Prostate gland (tissue), 2 donors: Measurements from ENCODE around the gene PHLPP1. TPM values are rescaled to one million over a fixed set of nuclear protein-coding genes. Genes with fewer than 3 reads are reported as not detected.

ENCODE experiments used
- DNase-seq: peaks from one replicate; pipeline ENCODE4 v3.0.0-alpha.2; 2019; ENCODE audit warnings: low spot score
- H3K27ac ChIP-seq, 2 donors: fragments of 200-600 bp; sonication (generic); 2 replicates each; pipeline ENCODE4 v1.5.1; 2017 to 2019
- H3K27me3 ChIP-seq: fragments of 200-600 bp; sonication (generic); replicated peaks from 2 replicates; pipeline ENCODE4 v1.5.1; 2019; ENCODE audit not compliant: insufficient read depth
- H3K36me3 ChIP-seq, 2 donors: fragments of 200-600 bp; sonication (generic); 1 replicate in 1 of 2; 2 replicates in 1 of 2; pipeline versions ENCODE4 v1.5.1 to v1.8.1; 2017 to 2019
- H3K4me1 ChIP-seq: fragments of 200-600 bp; sonication (generic); replicated peaks from 2 replicates; pipeline ENCODE4 v1.5.1; 2019
- H3K4me3 ChIP-seq, 2 donors: fragments of 200-600 bp; sonication (generic); 2 replicates each; pipeline ENCODE4 v1.5.1; 2017 to 2019
- H3K9me3 ChIP-seq: fragments of 200-600 bp; sonication (generic); 2 replicates; pipeline ENCODE4 v1.5.1; 2017
- POLR2A ChIP-seq: fragments of 450-650 bp; IDR thresholded peaks from one replicate; pipeline ENCODE4 v1.6.1; 2016; ENCODE audit warnings: antibody characterized with exemption, mild to moderate bottlenecking
- POLR2AphosphoS5 ChIP-seq: sonication (generic); formaldehyde crosslinking; IDR thresholded peaks from one replicate; pipeline ENCODE4 v1.6.1; 2017; ENCODE audit warnings: antibody characterized with exemption
- WGBS: methylation state at CpG from one replicate; pipeline ENCODE4 v1.1.5; 2018; 5-methylcytosine and 5-hydroxymethylcytosine counted together
- intact Hi-C: fragments of 100-400 bp; cut with DNase I; formaldehyde crosslinking; loops from one replicate; pipeline ENCODE4 v1.14.2; 2022
- total RNA-seq, 2 donors: library from RNA; depleted of rRNA; stranded (reverse); fragments of >200 nt; gene quantifications; one replicate each; pipeline ENCODE4 v1.1.0, GENCODE V29; 2016
- TF ChIP-seq, protein P1 (sequence below), 4 experiments: fragments of 200-600 bp in 2 of 4; fragments of 450-650 bp in 2 of 4; sonication (generic) in 2 of 4; IDR thresholded peaks; 1 replicate in 3 of 4; 2 replicates in 1 of 4; pipeline ENCODE4 v1.5.1; 2016 to 2019; ENCODE audit warnings: antibody characterized with exemption in 4 of 4, mild to moderate bottlenecking in 2 of 4, moderate library complexity in 2 of 4

PHLPP1 gene
- total RNA-seq, 2 donors from 2014 or later: 16.8 to 44.1 TPM

GRCh38 chr18:62992877-62993365 lies 277.6 kb downstream of the PHLPP1 start:
- Histone ChIP-seq H3K27me3 (no peaks in the 10 kb centered on the region), H3K9me3 (no peaks in the 10 kb centered on the region), H3K36me3 (no peaks in the 10 kb centered on the region), H3K4me3 (no peak overlapping the region), H3K27ac (no peak overlapping the region), H3K4me1 (no peaks in the 10 kb centered on the region)
- no peak for TF ChIP-seq POLR2A
- TF ChIP-seq POLR2AphosphoS5: no peak
- TF ChIP-seq, protein P1, sequence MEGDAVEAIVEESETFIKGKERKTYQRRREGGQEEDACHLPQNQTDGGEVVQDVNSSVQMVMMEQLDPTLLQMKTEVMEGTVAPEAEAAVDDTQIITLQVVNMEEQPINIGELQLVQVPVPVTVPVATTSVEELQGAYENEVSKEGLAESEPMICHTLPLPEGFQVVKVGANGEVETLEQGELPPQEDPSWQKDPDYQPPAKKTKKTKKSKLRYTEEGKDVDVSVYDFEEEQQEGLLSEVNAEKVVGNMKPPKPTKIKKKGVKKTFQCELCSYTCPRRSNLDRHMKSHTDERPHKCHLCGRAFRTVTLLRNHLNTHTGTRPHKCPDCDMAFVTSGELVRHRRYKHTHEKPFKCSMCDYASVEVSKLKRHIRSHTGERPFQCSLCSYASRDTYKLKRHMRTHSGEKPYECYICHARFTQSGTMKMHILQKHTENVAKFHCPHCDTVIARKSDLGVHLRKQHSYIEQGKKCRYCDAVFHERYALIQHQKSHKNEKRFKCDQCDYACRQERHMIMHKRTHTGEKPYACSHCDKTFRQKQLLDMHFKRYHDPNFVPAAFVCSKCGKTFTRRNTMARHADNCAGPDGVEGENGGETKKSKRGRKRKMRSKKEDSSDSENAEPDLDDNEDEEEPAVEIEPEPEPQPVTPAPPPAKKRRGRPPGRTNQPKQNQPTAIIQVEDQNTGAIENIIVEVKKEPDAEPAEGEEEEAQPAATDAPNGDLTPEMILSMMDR (IDR thresholded peaks at IDR 0.05): no peak
- no peak for DNase-seq
- intact Hi-C loops: no loop called here
- WGBS: 93% methylated on average over 6 of the region's 6 CpGs

- TF ChIP-seq POLR2A (no peak), POLR2AphosphoS5 (no peak)
- TF ChIP-seq, protein P1 (IDR thresholded peaks at IDR 0.05): no peak
- H3K9me3 ChIP-seq: no peaks in the 10 kb centered on the region
- H3K4me1 ChIP-seq: no peaks in the 10 kb centered on the region
- no peak overlapping the region for H3K27ac ChIP-seq
- no peak for DNase-seq
- no peaks in the 10 kb centered on the region for H3K36me3 ChIP-seq
- 82% methylated on average over 9 of the region's 9 CpGs for WGBS
- H3K4me3 ChIP-seq: no peak overlapping the region
- no peaks in the 10 kb centered on the region for H3K27me3 ChIP-seq
- intact Hi-C loops: no loop called here
These were observed 281.2 kb downstream of the PHLPP1 start for GRCh38 chr18:62996566-62996965.

DNA sequence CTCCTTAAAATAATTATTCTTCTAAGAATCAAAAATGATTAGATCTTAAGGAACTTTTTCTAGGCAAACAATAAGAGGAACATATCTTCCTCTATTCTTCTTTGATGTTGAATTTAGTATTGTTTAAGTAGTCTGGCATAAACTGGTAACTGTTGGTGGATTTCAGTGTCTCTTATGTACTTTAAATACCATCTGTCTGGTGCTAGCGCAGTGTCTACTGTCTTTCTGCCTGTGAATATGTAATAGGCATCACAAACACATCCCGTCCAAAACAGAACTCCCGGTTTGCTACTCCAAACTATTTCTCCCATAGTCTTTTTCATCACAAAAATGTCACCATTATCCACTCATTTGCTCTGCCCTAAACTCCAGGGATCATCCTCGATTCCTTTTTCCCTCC lies 281.7 kb downstream of the PHLPP1 start:
- Histone ChIP-seq H3K4me3 (no peak overlapping the region), H3K27ac (no peak overlapping the region), H3K36me3 (no peaks in the 10 kb centered on the region), H3K27me3 (no peaks in the 10 kb centered on the region), H3K9me3 (no peaks in the 10 kb centered on the region), H3K4me1 (no peaks in the 10 kb centered on the region)
- intact Hi-C loops: no loop called here
- 33% methylated on average over 4 of the region's 4 CpGs for WGBS
- TF ChIP-seq, protein P1 (IDR thresholded peaks at IDR 0.05): no peak
- TF ChIP-seq POLR2A: no peak
- no peak for DNase-seq

DNA sequence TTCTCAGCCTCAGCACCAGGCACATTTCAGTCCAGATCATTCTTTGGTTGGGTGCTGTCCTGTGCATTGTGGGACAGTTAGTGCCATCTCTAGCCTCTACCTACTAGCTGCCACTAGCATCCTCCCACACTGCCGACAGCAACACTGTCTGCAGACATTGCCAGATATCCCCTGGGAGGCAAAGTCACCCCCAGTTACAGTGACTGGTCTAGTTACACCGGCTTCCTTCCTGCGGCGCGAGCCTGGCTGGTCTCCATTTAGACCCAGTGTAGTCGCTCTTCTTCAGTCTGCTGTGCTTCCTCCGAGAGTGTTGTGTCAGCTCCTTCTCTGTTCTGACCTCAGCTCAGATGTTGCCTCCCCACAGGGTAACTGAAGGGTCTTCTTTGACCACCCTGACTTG lies 283.1 kb downstream of the PHLPP1 start:
- H3K27me3 ChIP-seq: no peaks in the 10 kb centered on the region
- WGBS: 93% methylated on average over 7 of the region's 7 CpGs
- no peaks in the 10 kb centered on the region for H3K36me3 ChIP-seq
- no peaks in the 10 kb centered on the region for H3K9me3 ChIP-seq
- H3K4me3 ChIP-seq: no peak overlapping the region
- intact Hi-C loops: no loop called here
- no peak overlapping the region for H3K27ac ChIP-seq
- TF ChIP-seq, protein P1 (IDR thresholded peaks at IDR 0.05): no peak
- no peak for TF ChIP-seq POLR2A
- no peak for TF ChIP-seq POLR2AphosphoS5
- no peaks in the 10 kb centered on the region for H3K4me1 ChIP-seq
- no peak for DNase-seq

- no peak for DNase-seq
- Histone ChIP-seq H3K36me3 (no peaks in the 10 kb centered on the region), H3K4me1 (no peaks in the 10 kb centered on the region), H3K4me3 (no peak overlapping the region), H3K9me3 (no peaks in the 10 kb centered on the region), H3K27ac (no peak overlapping the region), H3K27me3 (no peaks in the 10 kb centered on the region)
- TF ChIP-seq POLR2A (no peak), POLR2AphosphoS5 (peak; percentile 45)
- intact Hi-C loops: no loop called here
- WGBS: 65% methylated on average over 7 of the region's 7 CpGs
These were observed 284.1 kb downstream of the PHLPP1 start for GRCh38 chr18:62999392-62999791.
